ENCODE measurements around the gene NFS1. TPM values are rescaled to one million over a fixed set of nuclear protein-coding genes. Genes with fewer than 3 reads are reported as not detected.

The NFS1 gene
- total and polyA plus RNA-seq, 2 donors (not counting 1 experiment from before 2014, with no cell fraction given) = 29.0 to 30.6 TPM

DNA sequence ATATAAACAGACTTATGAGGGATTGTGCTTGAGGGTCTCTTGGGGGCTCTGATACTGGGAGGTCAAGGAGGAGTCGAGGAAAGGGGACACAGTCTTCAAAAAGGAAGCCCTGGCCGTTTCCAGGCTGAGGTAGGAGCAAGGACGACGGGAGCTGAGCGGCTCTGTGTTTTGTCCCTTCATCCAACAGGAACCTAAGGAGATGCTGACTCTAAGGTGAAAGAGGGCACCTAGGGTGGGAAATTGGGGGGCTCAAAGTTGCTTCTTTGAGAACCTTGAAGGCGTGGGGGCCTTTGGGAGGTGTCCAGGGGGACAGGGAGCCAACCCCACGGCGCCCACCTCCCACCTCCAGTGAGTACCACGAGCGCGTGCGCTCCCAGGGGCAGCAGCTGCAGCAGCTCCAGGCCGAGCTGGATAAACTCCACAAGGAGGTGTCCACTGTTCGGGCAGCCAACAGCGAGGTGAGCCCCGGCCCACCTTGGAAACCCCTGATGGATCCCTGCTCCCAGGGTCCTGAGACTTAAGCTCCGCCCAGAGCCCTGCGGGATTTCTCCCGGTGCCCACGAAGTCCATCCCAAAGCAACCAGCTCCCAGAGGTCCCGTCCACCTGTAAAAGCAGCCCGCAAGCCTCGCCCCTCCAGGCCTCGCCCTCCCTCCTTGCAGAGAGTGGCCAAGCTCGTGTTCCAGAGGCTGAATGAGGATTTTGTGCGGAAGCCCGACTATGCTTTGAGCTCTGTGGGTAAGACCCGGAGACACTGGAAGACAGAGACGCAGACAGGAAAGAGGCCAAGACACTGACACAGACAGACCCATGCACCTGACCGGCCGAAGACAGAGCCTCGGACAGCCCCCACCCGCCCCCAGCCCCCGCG, 80.7 kb downstream of the NFS1 start:
- Mint-ChIP-seq H3K4me3 (peak overlapping the region; percentile 95), H3K27me3 (no peaks in the 10 kb centered on the region), H3K9me3 (ENCODE audit: insufficient read depth) (no peaks in the 10 kb centered on the region), H3K27ac (peak overlapping the region; percentile 46), H3K4me1 (peaks cover 38% of the 10 kb centered on the region)
- H2AFZ ChIP-seq (ENCODE audit: insufficient read depth, low read depth, low read length, poor library complexity, severe bottlenecking) = peak overlapping the region; percentile 69
- WGBS (ENCODE audit: insufficient coverage) = 13% methylated on average over 33 of the region's 35 CpGs
- no peak for ATAC-seq (ENCODE audit: low read depth)
- no peak overlapping the region for H3K27ac ChIP-seq (ENCODE audit: low read length in 2 of 2)
- CTCF ChIA-PET = interaction anchor here (0.8 to 3.4 kb wide), 18 partner anchors 12 to 266 kb away, joined by 3 to 25 read pairs (median 4); partner anchors contain the start of genes NFS1, RBM39 and ROMO1
- TF ChIP-seq, protein P1, sequence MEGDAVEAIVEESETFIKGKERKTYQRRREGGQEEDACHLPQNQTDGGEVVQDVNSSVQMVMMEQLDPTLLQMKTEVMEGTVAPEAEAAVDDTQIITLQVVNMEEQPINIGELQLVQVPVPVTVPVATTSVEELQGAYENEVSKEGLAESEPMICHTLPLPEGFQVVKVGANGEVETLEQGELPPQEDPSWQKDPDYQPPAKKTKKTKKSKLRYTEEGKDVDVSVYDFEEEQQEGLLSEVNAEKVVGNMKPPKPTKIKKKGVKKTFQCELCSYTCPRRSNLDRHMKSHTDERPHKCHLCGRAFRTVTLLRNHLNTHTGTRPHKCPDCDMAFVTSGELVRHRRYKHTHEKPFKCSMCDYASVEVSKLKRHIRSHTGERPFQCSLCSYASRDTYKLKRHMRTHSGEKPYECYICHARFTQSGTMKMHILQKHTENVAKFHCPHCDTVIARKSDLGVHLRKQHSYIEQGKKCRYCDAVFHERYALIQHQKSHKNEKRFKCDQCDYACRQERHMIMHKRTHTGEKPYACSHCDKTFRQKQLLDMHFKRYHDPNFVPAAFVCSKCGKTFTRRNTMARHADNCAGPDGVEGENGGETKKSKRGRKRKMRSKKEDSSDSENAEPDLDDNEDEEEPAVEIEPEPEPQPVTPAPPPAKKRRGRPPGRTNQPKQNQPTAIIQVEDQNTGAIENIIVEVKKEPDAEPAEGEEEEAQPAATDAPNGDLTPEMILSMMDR (IDR thresholded peaks at IDR 0.05) = no peak
- TF ChIP-seq EZH2 (IDR thresholded peaks at IDR 0.05; ENCODE audit: borderline replicate concordance, insufficient read depth, low read depth, low read length, poor library complexity, severe bottlenecking) = no peak
- H3K9ac ChIP-seq (ENCODE audit: low read length) = peak overlapping the region; percentile 61
- peaks cover 8% of the 10 kb centered on the region for H4K20me1 ChIP-seq (ENCODE audit: control insufficient read depth, insufficient read depth, low read length, poor library complexity, severe bottlenecking)
- POLR2A ChIA-PET = interaction anchor here (0.5 to 4.6 kb wide), 5 partner anchors 13 to 101 kb away, joined by 3 to 38 read pairs (median 3); partner anchors contain the start of genes CPNE1 and RBM12
- H3K4me1 ChIP-seq (ENCODE audit: control insufficient read depth in 2 of 2, insufficient read depth in 2 of 2, low read length in 2 of 2) = peaks cover 23 to 39% of the 10 kb centered on the region in 2 donors
- intact Hi-C loops (cut with micrococcal nuclease) = loop anchor here (2.0 to 5.0 kb wide), 4 partner anchors 126 to 471 kb away; partner anchors contain the start of genes EDEM2 and UQCC1
- no peaks in the 10 kb centered on the region for H3K36me3 ChIP-seq (replicated peaks in 1 of 2; ENCODE audit: control extremely low read depth in 1 of 2, control insufficient read depth in 1 of 2, extremely low read depth in 1 of 2, insufficient read depth in 2 of 2, low read length in 1 of 2)
- peaks cover 0 to 5% (median 0%) of the 10 kb centered on the region in 3 donors for H3K9me3 ChIP-seq (ENCODE audit: control extremely low read depth in 1 of 3, control insufficient read depth in 2 of 3, insufficient read depth in 1 of 3, low read length in 2 of 3)
- peak overlapping the region in 4 of 5 experiments; percentile 28 to 58 (median 42) for H3K4me3 ChIP-seq (ENCODE audit: control extremely low read depth in 1 of 5, extremely low read depth in 1 of 5, insufficient read depth in 1 of 5, low read depth in 2 of 5, low read length in 4 of 5)
- H3K4me2 ChIP-seq (replicated peaks; ENCODE audit: low read depth, low read length, poor library complexity, severe bottlenecking) = peak overlapping the region; percentile 100
- no peaks in the 10 kb centered on the region for H3K79me2 ChIP-seq (ENCODE audit: control insufficient read depth, insufficient read depth, low read length)
- peak; percentile 50 for DNase-seq
- H3K27me3 ChIP-seq (replicated peaks in 1 of 4; ENCODE audit: control extremely low read depth in 1 of 4, control insufficient read depth in 3 of 4, insufficient read depth in 4 of 4, low read length in 3 of 4) = peaks cover 0 to 5% (median 2%) of the 10 kb centered on the region in 4 experiments

Small RNAs within 50 kb of the gene (small RNA-seq; reads per million reads assigned to genes)
- gene RNU6-759P (ENCODE audit: insufficient read length, low read depth, low replicate concordance) = not detected

Other genes with a start within 250 kb of the NFS1 start
- 78.4 and 78.5 TPM in 2 replicates for gene CEP250, start 243.8 kb downstream of the NFS1 start, total RNA-seq
- 14.6 and 16.5 TPM in 2 replicates for gene CEP250, start 243.8 kb downstream of the NFS1 start, polyA plus RNA-seq
- not detected in 2 replicates for gene C20orf173, start 169.7 kb downstream of the NFS1 start, total RNA-seq
- gene C20orf173, start 169.7 kb downstream of the NFS1 start, polyA plus RNA-seq = not detected in 2 replicates
- gene ERGIC3, start 157.3 kb downstream of the NFS1 start, total RNA-seq = 167 and 191 TPM in 2 replicates
- gene ERGIC3, start 157.3 kb downstream of the NFS1 start, polyA plus RNA-seq = 178 and 254 TPM in 2 replicates
- 4.7 and 5.7 TPM in 2 replicates for gene SPAG4, start 83.5 kb downstream of the NFS1 start, total RNA-seq
- 3.7 and 8.8 TPM in 2 replicates for gene SPAG4, start 83.5 kb downstream of the NFS1 start, polyA plus RNA-seq
- gene CPNE1, start 34.5 kb downstream of the NFS1 start, total RNA-seq = 323 and 331 TPM in 2 replicates
- gene CPNE1, start 34.5 kb downstream of the NFS1 start, polyA plus RNA-seq = 309 and 321 TPM in 2 replicates
- gene RBM12, start 34.5 kb downstream of the NFS1 start, total RNA-seq = 144 and 145 TPM in 2 replicates
- gene RBM12, start 34.5 kb downstream of the NFS1 start, polyA plus RNA-seq = 52.7 and 58.6 TPM in 2 replicates
- 33.2 and 38.1 TPM in 2 replicates for gene ROMO1, start 53 bp upstream of the NFS1 start, total RNA-seq
- gene ROMO1, start 53 bp upstream of the NFS1 start, polyA plus RNA-seq = 131 and 145 TPM in 2 replicates
- gene RBM39, start 42.9 kb upstream of the NFS1 start, total RNA-seq = 689 and 698 TPM in 2 replicates
- 217 and 380 TPM in 2 replicates for gene RBM39, start 42.9 kb upstream of the NFS1 start, polyA plus RNA-seq
- gene PHF20, start 72.7 kb upstream of the NFS1 start, total RNA-seq = 92.3 and 101 TPM in 2 replicates
- 53.6 and 85.3 TPM in 2 replicates for gene PHF20, start 72.7 kb upstream of the NFS1 start, polyA plus RNA-seq